Measurements from ENCODE around the gene SLC35G1.
A peak's percentile ranks its signal among the peaks of the same experiment; 100 is the strongest.

The SLC35G1 gene

DNA sequence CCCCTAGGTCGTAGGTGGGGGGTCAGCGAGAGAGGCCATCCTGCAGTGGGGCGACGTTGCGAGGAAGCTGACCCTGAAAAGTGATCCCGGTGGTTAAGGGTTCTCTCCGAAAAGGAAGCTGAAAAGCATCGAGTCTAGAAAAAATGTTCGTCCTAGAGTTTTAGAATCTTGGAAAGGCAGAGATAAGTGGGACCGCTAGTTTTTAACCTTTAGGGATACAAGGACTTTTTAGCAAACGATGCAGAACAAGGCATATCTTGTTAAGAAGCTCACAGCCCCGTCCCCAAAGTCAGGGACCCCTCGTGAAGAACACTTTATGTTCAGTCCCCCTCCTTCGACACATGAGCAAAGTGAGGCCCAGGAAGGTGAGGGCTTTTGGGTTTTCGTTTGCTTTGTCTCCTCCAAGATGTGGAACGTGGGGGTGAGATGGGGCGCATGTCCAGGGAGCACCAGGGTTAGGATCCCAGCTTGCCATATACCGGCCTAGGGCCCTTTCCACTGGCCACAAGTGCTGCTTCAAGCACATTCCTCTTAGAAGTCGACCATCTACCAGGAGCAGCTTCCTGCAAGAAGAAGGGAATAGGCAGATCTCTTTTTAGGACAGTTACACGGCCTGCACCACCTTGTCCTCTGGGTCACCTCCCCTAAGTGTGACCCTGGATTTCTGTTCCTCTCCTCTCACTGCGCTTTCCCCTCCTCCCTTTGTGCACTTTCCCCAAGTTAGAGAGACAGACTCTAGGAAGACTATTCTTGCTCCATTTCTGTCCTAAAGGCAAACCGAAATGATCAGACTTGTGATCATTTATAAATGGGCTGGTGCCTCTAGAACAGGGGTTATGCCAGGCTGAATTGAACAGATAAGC lies 969 bp downstream of the SLC35G1 start:
- WGBS, 2 donors (ENCODE audit: extremely low coverage in 2 of 2, insufficient read length in 2 of 2, insufficient replicate concordance in 1 of 2), result no CpG with 5 or more reads among the region's 22 CpGs
- peak overlapping the region; percentile 76 for H3K23ac ChIP-seq (ENCODE audit: low read depth, low read length, poor library complexity)
- H3K4ac ChIP-seq (ENCODE audit: low read length), result no peak overlapping the region
- H2AK5ac ChIP-seq (ENCODE audit: low read depth, low read length), result no peak overlapping the region
- H3K4me2 ChIP-seq (ENCODE audit: insufficient read depth, low read length, poor library complexity, severe bottlenecking), result peak overlapping the region; percentile 88
- no peak overlapping the region for H4K91ac ChIP-seq (ENCODE audit: low read depth, low read length, poor library complexity)
- peaks cover 0 to 29% (median 3%) of the 10 kb centered on the region in 3 experiments for H3K27me3 ChIP-seq (ENCODE audit: control insufficient read depth in 3 of 3, insufficient read depth in 3 of 3, low read depth in 1 of 3, low read length in 3 of 3)
- no peak overlapping the region for H4K8ac ChIP-seq (ENCODE audit: low read depth, low read length)
- peak overlapping the region; percentile 93 for H3K9ac ChIP-seq (ENCODE audit: low read depth, low read length, poor library complexity)
- H3K4me3 ChIP-seq (ENCODE audit: low read length in 2 of 2), result peak overlapping the region; percentile 87 to 88
- H2BK120ac ChIP-seq (ENCODE audit: low read depth, low read length), result no peak overlapping the region
- no peak overlapping the region for H3K14ac ChIP-seq (ENCODE audit: low read length)
- H2BK5ac ChIP-seq (ENCODE audit: low read length), result peak overlapping the region; percentile 55
- H3K36me3 ChIP-seq (replicated peaks in 1 of 2; ENCODE audit: control insufficient read depth in 2 of 2, insufficient read depth in 2 of 2, low read length in 2 of 2), result peaks cover 0 to 7% of the 10 kb centered on the region in 2 donors
- H2BK12ac ChIP-seq (ENCODE audit: low read length), result no peak overlapping the region
- H3K9me3 ChIP-seq (replicated peaks in 1 of 2; ENCODE audit: control insufficient read depth in 2 of 2, insufficient read depth in 1 of 2, low read depth in 1 of 2, low read length in 2 of 2), result no peaks in the 10 kb centered on the region
- H3K18ac ChIP-seq (ENCODE audit: low read length), result peak overlapping the region; percentile 99
- H3K4me1 ChIP-seq (ENCODE audit: control insufficient read depth in 2 of 2, insufficient read depth in 1 of 2, low read depth in 1 of 2, low read length in 2 of 2), result peaks cover 4 to 8% of the 10 kb centered on the region in 2 donors
- peaks cover 2% of the 10 kb centered on the region for H3K79me1 ChIP-seq (ENCODE audit: low read depth, low read length)
- peak overlapping the region; percentile 98 for H2AFZ ChIP-seq (ENCODE audit: low read length)
- DNase-seq (ENCODE audit: low spot score), result no peak
- H3K27ac ChIP-seq (replicated peaks; ENCODE audit: low read length), result no peak overlapping the region
- no peak overlapping the region for H2BK15ac ChIP-seq (ENCODE audit: low read length)

DNA sequence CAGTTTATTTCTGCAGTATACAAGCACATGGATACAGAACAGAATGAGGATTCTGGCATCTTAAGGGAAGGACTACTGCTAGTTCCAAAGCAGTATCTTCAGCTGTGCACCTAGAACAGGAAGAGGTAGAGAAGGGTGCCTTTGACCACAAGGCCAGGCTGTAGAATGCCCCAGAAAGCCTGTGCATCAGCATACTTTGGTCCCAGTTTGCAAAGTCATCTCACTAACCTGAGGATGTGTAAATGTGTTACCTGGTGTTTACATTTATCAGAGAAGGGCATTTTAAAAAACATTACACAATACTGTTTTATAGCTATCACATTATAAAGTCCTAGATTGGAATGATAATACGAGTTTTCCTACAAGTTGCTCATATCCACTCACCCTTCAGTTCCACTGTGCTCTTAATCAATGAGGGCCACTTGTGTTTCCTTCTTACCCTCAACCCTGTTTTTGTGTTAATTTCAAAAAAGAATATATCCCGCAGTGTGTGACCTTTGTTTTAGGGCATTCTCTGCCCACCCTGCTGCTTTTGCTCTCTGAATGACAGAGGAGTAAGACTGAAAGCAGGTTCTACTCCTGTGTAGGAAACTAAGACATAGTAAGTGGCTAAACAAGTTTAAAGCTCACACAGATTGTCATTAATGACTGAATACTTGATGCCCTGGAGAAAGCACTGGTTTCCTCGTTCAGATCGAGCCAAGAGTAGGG lies 3.4 kb downstream of the SLC35G1 start:
- H3K9ac ChIP-seq (ENCODE audit: low read depth, low read length, poor library complexity), result no peak overlapping the region
- peaks cover 0 to 9% (median 3%) of the 10 kb centered on the region in 3 experiments for H3K27me3 ChIP-seq (ENCODE audit: control insufficient read depth in 3 of 3, insufficient read depth in 3 of 3, low read depth in 1 of 3, low read length in 3 of 3)
- no peak overlapping the region for H3K4me3 ChIP-seq (ENCODE audit: low read length in 2 of 2)
- no CpG with 5 or more reads among the region's 4 CpGs for WGBS, 2 donors (ENCODE audit: extremely low coverage in 2 of 2, insufficient read length in 2 of 2, insufficient replicate concordance in 1 of 2)
- no peaks in the 10 kb centered on the region for H3K9me3 ChIP-seq (replicated peaks in 1 of 2; ENCODE audit: control insufficient read depth in 2 of 2, insufficient read depth in 1 of 2, low read depth in 1 of 2, low read length in 2 of 2)
- H3K23ac ChIP-seq (ENCODE audit: low read depth, low read length, poor library complexity), result no peak overlapping the region
- H4K91ac ChIP-seq (ENCODE audit: low read depth, low read length, poor library complexity), result no peak overlapping the region
- no peak overlapping the region for H2BK5ac ChIP-seq (ENCODE audit: low read length)
- peaks cover 0 to 13% of the 10 kb centered on the region in 2 donors for H3K36me3 ChIP-seq (replicated peaks in 1 of 2; ENCODE audit: control insufficient read depth in 2 of 2, insufficient read depth in 2 of 2, low read length in 2 of 2)
- no peak overlapping the region for H3K4me2 ChIP-seq (ENCODE audit: insufficient read depth, low read length, poor library complexity, severe bottlenecking)
- H3K79me1 ChIP-seq (ENCODE audit: low read depth, low read length), result peaks cover 2% of the 10 kb centered on the region
- H2BK15ac ChIP-seq (ENCODE audit: low read length), result no peak overlapping the region
- H3K4ac ChIP-seq (ENCODE audit: low read length), result no peak overlapping the region
- no peak overlapping the region for H3K14ac ChIP-seq (ENCODE audit: low read length)
- no peak overlapping the region for H2AFZ ChIP-seq (ENCODE audit: low read length)
- peaks cover 4 to 8% of the 10 kb centered on the region in 2 donors for H3K4me1 ChIP-seq (ENCODE audit: control insufficient read depth in 2 of 2, insufficient read depth in 1 of 2, low read depth in 1 of 2, low read length in 2 of 2)
- H3K18ac ChIP-seq (ENCODE audit: low read length), result no peak overlapping the region
- DNase-seq (ENCODE audit: low spot score), result no peak
- no peak overlapping the region for H3K27ac ChIP-seq (replicated peaks; ENCODE audit: low read length)
- no peak overlapping the region for H2AK5ac ChIP-seq (ENCODE audit: low read depth, low read length)
- no peak overlapping the region for H2BK12ac ChIP-seq (ENCODE audit: low read length)
- no peak overlapping the region for H2BK120ac ChIP-seq (ENCODE audit: low read depth, low read length)
- no peak overlapping the region for H4K8ac ChIP-seq (ENCODE audit: low read depth, low read length)

DNA sequence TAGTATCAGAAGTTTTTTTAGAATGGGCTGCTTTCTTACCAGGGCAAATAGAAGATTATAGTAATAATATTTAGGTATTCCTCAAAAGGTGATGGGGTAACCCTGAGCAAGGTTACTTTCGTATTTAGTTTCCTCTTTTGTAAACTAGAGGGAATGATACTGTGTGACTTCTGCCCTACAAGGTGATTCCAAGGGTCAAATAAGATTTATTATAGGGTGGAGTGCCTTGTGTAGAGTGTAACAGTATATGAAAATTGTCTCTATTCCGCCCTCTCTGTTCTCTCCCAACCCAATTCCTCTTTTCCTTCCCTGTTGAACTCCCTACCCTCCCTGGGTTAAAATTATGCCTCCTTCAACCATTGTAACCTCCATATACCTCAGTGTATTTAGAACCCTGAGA lies 5.3 kb downstream of the SLC35G1 start:
- Histone ChIP-seq H2BK15ac (ENCODE audit: low read length) (no peak overlapping the region), H3K4me2 (ENCODE audit: insufficient read depth, low read length, poor library complexity, severe bottlenecking) (no peak overlapping the region), H3K27me3 (ENCODE audit: control insufficient read depth in 3 of 3, insufficient read depth in 3 of 3, low read depth in 1 of 3, low read length in 3 of 3) (peaks cover 0 to 3% (median 0%) of the 10 kb centered on the region in 3 experiments), H2BK12ac (ENCODE audit: low read length) (no peak overlapping the region), H2AK5ac (ENCODE audit: low read depth, low read length) (no peak overlapping the region), H3K27ac (replicated peaks; ENCODE audit: low read length) (no peak overlapping the region), H3K18ac (ENCODE audit: low read length) (no peak overlapping the region), H3K9me3 (replicated peaks in 1 of 2; ENCODE audit: control insufficient read depth in 2 of 2, insufficient read depth in 1 of 2, low read depth in 1 of 2, low read length in 2 of 2) (no peaks in the 10 kb centered on the region), H3K14ac (ENCODE audit: low read length) (no peak overlapping the region), H3K4ac (ENCODE audit: low read length) (no peak overlapping the region), H2BK120ac (ENCODE audit: low read depth, low read length) (no peak overlapping the region), H4K91ac (ENCODE audit: low read depth, low read length, poor library complexity) (no peak overlapping the region), H3K23ac (ENCODE audit: low read depth, low read length, poor library complexity) (no peak overlapping the region), H3K36me3 (replicated peaks in 1 of 2; ENCODE audit: control insufficient read depth in 2 of 2, insufficient read depth in 2 of 2, low read length in 2 of 2) (peaks cover 0 to 13% of the 10 kb centered on the region in 2 donors), H3K4me1 (ENCODE audit: control insufficient read depth in 2 of 2, insufficient read depth in 1 of 2, low read depth in 1 of 2, low read length in 2 of 2) (peaks cover 4 to 8% of the 10 kb centered on the region in 2 donors), H3K4me3 (ENCODE audit: low read length in 2 of 2) (no peak overlapping the region), H4K8ac (ENCODE audit: low read depth, low read length) (no peak overlapping the region), H2AFZ (ENCODE audit: low read length) (no peak overlapping the region), H3K9ac (ENCODE audit: low read depth, low read length, poor library complexity) (no peak overlapping the region), H3K79me1 (ENCODE audit: low read depth, low read length) (no peaks in the 10 kb centered on the region), H2BK5ac (ENCODE audit: low read length) (no peak overlapping the region)
- no peak for DNase-seq (ENCODE audit: low spot score)
- WGBS, 2 donors (ENCODE audit: extremely low coverage in 2 of 2, insufficient read length in 2 of 2, insufficient replicate concordance in 1 of 2), result no CpG with 5 or more reads among the region's 2 CpGs

DNA sequence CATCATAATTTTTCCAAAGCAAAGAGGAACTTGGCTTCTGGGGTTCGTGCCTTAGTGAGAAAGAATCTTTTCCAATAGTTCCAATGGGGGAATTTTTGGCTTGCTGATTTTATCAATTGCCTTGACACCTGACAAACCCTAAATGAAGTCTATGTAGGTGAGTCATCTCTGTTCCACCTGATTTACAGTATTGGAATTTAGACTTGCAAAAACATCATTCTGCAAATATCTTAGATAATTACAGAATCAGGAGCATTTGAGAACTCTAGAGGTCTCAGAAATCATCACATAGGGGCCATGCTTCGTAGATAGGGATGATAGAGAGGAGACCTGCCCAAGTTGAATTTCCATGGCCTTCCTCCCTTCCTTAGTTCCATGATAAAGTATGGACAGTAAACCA lies 9.3 kb downstream of the SLC35G1 start:
- H3K23ac ChIP-seq (ENCODE audit: low read depth, low read length, poor library complexity), result no peak overlapping the region
- H2BK15ac ChIP-seq (ENCODE audit: low read length), result no peak overlapping the region
- no peak overlapping the region for H3K4me3 ChIP-seq (ENCODE audit: low read length in 2 of 2)
- no peak overlapping the region for H2BK120ac ChIP-seq (ENCODE audit: low read depth, low read length)
- no peak overlapping the region for H2AK5ac ChIP-seq (ENCODE audit: low read depth, low read length)
- H3K4me1 ChIP-seq (ENCODE audit: control insufficient read depth in 2 of 2, insufficient read depth in 1 of 2, low read depth in 1 of 2, low read length in 2 of 2), result no peaks in the 10 kb centered on the region
- no peak overlapping the region for H3K4me2 ChIP-seq (ENCODE audit: insufficient read depth, low read length, poor library complexity, severe bottlenecking)
- no peak overlapping the region for H3K18ac ChIP-seq (ENCODE audit: low read length)
- H3K27ac ChIP-seq (replicated peaks; ENCODE audit: low read length), result no peak overlapping the region
- H4K91ac ChIP-seq (ENCODE audit: low read depth, low read length, poor library complexity), result no peak overlapping the region
- no peak overlapping the region for H2BK12ac ChIP-seq (ENCODE audit: low read length)
- no peaks in the 10 kb centered on the region for H3K9me3 ChIP-seq (replicated peaks in 1 of 2; ENCODE audit: control insufficient read depth in 2 of 2, insufficient read depth in 1 of 2, low read depth in 1 of 2, low read length in 2 of 2)
- H4K8ac ChIP-seq (ENCODE audit: low read depth, low read length), result no peak overlapping the region
- no CpG with 5 or more reads among the region's 2 CpGs for WGBS, 2 donors (ENCODE audit: extremely low coverage in 2 of 2, insufficient read length in 2 of 2, insufficient replicate concordance in 1 of 2)
- H3K36me3 ChIP-seq (replicated peaks in 1 of 2; ENCODE audit: control insufficient read depth in 2 of 2, insufficient read depth in 2 of 2, low read length in 2 of 2), result peaks cover 0 to 30% of the 10 kb centered on the region in 2 donors
- H2BK5ac ChIP-seq (ENCODE audit: low read length), result no peak overlapping the region
- H3K9ac ChIP-seq (ENCODE audit: low read depth, low read length, poor library complexity), result no peak overlapping the region
- no peaks in the 10 kb centered on the region for H3K27me3 ChIP-seq (ENCODE audit: control insufficient read depth in 3 of 3, insufficient read depth in 3 of 3, low read depth in 1 of 3, low read length in 3 of 3)
- H3K79me1 ChIP-seq (ENCODE audit: low read depth, low read length), result no peaks in the 10 kb centered on the region
- no peak for DNase-seq (ENCODE audit: low spot score)
- no peak overlapping the region for H3K14ac ChIP-seq (ENCODE audit: low read length)
- H3K4ac ChIP-seq (ENCODE audit: low read length), result no peak overlapping the region
- H2AFZ ChIP-seq (ENCODE audit: low read length), result no peak overlapping the region
